Activated naive CD8-positive, alpha-beta T cell treated with anti-CD3 and anti-CD28 coated beads, Interleukin-2, amount 50 U/mL, for 24 hours (primary cell): Measurements from ENCODE around the gene MRTFA.
"Not testable (repeated sequence)": the region's sequence is repeated elsewhere in the genome, so short reads cannot be mapped to it uniquely, and the experiment has no call there.

Experiments used
- ATAC-seq: fragments of 150-1000 bp; cut with Tn5 transposase; one replicate; pipeline ENCODE4 v1.10.0; 2021
- DNase-seq: peaks from one replicate; pipeline ENCODE4 v3.0.0; 2021
- H3K27ac Mint-ChIP-seq: one replicate; pipeline ENCODE4 v1.8.0; 2021; ENCODE audit warnings: mild to moderate bottlenecking, mixed read lengths
- H3K27me3 Mint-ChIP-seq: one replicate; pipeline ENCODE4 v1.8.0; 2021; ENCODE audit warnings: mixed read lengths
- H3K36me3 Mint-ChIP-seq: one replicate; pipeline ENCODE4 v1.8.0; 2021; ENCODE audit warnings: low read depth, mixed read lengths
- H3K4me1 Mint-ChIP-seq: one replicate; pipeline ENCODE4 v1.8.0; 2021; ENCODE audit warnings: mixed read lengths
- H3K4me3 Mint-ChIP-seq: one replicate; pipeline ENCODE4 v1.8.0; 2021; ENCODE audit warnings: mild to moderate bottlenecking, moderate library complexity, mixed read lengths
- H3K9me3 Mint-ChIP-seq: one replicate; pipeline ENCODE4 v1.8.0; 2021; ENCODE audit warnings: mixed read lengths

Gene MRTFA

DNA sequence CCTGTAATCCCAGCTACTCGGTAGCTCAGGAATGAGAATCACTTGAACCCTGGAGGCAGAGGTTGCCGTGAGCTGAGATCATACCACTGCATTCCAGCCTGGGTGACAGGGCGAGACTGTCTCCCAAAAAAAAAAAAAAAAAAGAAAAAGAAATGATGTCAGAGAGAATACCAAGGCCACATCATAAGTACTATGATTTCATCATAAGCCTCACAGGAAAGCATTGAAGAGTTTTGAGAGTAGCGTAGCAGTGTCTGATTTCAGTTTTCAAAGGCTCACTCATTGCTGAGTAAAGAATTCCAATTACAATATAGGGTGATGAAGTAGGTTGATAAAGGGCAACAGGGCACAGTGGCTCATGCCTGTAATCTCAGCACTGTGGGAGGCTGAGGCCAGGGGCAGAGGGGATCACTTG lies 88.8 kb downstream of the MRTFA start:
- H3K9me3 Mint-ChIP-seq: peaks cover 9% of the 10 kb centered on the region
- H3K27ac Mint-ChIP-seq: no peak overlapping the region
- ATAC-seq (peak; percentile 71), DNase-seq (no peak)
- H3K36me3 Mint-ChIP-seq: peaks cover 30% of the 10 kb centered on the region
- peaks cover 12% of the 10 kb centered on the region for H3K4me1 Mint-ChIP-seq
- H3K27me3 Mint-ChIP-seq: no peaks in the 10 kb centered on the region
- no peak overlapping the region for H3K4me3 Mint-ChIP-seq

DNA sequence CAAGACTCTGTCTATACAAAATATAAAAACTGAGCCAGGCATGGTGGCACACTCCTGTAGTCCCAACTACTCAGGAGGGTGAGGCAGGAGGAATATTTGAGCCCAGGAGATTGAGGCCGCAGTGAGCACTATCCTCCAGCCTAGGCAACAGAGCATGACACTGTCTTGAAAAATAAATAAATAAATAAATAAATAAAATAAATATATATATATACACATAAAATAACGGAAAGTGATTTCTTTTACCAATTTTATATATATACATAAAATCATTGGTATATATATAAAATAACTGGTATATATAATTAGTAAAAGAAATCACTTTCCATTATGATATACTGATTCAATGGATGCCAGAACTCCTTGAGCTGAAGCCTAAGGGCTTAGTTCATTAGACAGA lies 91.8 kb downstream of the MRTFA start:
- H3K27me3 Mint-ChIP-seq: no peaks in the 10 kb centered on the region
- no peaks in the 10 kb centered on the region for H3K9me3 Mint-ChIP-seq
- peaks cover 29% of the 10 kb centered on the region for H3K4me1 Mint-ChIP-seq
- no peak for ATAC-seq
- H3K4me3 Mint-ChIP-seq: no peak overlapping the region
- H3K36me3 Mint-ChIP-seq: peaks cover 16% of the 10 kb centered on the region
- no peak overlapping the region for H3K27ac Mint-ChIP-seq
- DNase-seq: no peak

DNA sequence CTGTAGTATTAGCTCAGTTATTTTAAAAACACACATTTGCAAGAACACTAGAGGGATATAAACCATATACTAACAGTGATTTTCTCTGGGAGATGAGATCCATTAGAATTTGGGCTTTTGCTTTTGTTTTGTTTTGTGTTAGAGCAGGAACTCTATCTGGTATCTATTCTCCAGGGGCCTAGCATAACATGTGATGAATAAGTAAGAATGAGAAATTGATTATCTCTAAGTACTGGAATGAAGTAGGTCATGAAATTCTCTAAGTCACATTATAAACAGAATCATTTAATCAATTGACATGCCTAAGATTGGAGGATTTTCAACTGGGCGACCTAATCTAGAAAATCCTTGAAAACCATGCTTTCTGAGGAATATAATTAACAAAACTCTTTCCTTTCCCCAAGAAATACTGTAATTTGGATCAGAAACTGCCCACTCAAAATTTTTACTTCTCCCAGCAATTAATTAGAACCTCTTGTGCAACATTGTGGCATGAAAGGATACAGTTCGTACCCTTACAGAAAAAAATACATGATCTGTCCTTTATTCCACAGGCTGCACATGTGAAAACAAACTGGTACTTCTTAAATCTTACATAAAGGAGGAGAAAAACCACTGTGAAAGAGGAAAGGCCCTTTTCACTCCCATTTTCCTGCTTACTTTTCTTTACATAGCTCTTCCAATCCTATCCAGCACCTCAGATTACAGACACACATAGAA lies 93.5 kb downstream of the MRTFA start:
- Mint-ChIP-seq H3K4me3 (no peak overlapping the region), H3K36me3 (peaks cover 11% of the 10 kb centered on the region), H3K4me1 (peaks cover 32% of the 10 kb centered on the region), H3K27ac (no peak overlapping the region), H3K9me3 (no peaks in the 10 kb centered on the region), H3K27me3 (no peaks in the 10 kb centered on the region)
- DNase-seq: no peak
- ATAC-seq: no peak

DNA sequence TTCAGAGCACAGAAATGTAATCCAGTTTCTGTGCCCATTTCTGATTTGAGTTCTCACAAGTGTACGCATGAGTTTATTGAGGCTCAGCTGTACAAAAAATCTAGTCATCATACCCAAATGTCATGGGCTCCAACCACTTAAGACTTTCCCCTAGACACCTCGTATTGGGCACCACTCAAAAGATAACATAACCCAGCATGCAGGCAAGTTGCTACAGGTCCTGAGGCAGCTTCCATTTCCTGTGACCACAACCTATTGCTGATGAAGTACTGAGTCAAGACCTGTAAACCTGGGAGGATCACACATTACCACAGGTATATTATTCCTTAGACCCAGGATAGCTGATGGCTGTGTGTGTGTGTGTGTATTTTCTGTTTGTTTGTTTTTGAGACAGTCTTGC lies 95.2 kb downstream of the MRTFA start:
- Mint-ChIP-seq H3K4me1 (peaks cover 28% of the 10 kb centered on the region), H3K27ac (no peak overlapping the region), H3K36me3 (peaks cover 5% of the 10 kb centered on the region), H3K9me3 (no peaks in the 10 kb centered on the region), H3K27me3 (no peaks in the 10 kb centered on the region), H3K4me3 (no peak overlapping the region)
- ATAC-seq (peak; percentile 99), DNase-seq (no peak)

DNA sequence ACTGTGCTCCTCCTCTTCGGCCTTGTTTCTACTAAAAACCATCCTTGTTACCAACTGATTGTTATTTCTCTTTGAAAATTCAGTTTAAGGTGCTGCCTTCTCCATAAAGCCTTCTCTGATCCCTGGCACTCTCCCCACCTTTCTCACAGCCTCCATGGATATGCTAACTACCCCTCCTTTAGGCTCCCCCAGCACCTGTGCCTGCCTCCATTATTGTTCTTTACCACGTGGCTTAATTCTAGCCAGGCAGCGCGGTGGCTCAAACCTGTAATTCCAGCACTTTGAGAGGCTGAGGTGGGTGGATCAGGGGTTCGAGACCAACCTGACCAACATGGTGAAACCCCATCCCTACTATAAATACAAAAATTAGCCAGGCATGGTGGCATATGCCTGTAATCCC lies 96.3 kb downstream of the MRTFA start:
- peaks cover 3% of the 10 kb centered on the region for H3K36me3 Mint-ChIP-seq
- ATAC-seq (no peak), DNase-seq (no peak)
- H3K27me3 Mint-ChIP-seq: no peaks in the 10 kb centered on the region
- peaks cover 33% of the 10 kb centered on the region for H3K4me1 Mint-ChIP-seq
- no peaks in the 10 kb centered on the region for H3K9me3 Mint-ChIP-seq
- no peak overlapping the region for H3K4me3 Mint-ChIP-seq
- H3K27ac Mint-ChIP-seq: no peak overlapping the region

DNA sequence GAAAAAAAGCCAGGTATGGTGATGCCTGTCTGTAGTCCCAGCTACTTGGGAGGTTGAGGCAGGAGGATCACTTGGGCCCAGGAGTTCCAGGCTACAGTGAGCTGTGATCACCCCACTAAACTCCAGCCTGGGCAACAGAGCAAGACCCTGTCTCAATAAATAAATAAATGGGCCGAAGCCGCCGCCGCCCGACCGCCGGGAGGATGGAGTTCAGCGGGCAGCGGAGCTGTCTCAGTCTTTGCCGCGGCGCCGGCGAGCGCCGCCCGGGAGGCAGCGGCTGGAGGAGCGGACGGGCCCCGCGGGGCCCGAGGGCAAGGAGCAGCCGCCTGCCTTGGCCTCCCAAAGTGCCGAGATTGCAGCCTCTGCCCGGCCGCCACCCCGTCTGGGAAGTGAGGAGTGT lies 100.4 kb downstream of the MRTFA start:
- not testable (repeated sequence) for DNase-seq, H3K36me3 Mint-ChIP-seq, H3K9me3 Mint-ChIP-seq, ATAC-seq, H3K27me3 Mint-ChIP-seq, H3K27ac Mint-ChIP-seq, H3K4me3 Mint-ChIP-seq
- H3K4me1 Mint-ChIP-seq: peaks cover 57% of the 10 kb centered on the region

DNA sequence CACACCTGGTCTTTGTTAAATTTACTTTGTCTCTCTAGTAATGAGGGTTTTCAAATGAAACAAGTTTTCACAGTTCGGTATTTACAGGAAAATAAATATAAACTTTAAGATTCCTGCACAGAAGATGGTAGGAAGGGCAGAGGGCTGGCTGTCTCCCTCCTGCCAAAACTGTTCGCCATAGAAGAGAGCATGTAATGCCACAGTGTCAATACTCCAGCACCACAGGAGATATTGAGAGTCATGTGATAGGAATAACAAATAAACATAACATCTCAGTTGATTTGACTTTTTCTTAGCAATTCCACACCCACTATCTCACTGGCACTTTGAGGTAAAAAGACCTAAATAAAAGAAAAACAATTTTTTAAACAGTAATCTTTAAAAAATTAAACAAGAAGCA lies 100.9 kb downstream of the MRTFA start:
- no peaks in the 10 kb centered on the region for H3K27me3 Mint-ChIP-seq
- ATAC-seq (no peak), DNase-seq (no peak)
- peak overlapping the region; percentile 90 for H3K27ac Mint-ChIP-seq
- peaks cover 56% of the 10 kb centered on the region for H3K4me1 Mint-ChIP-seq
- no peak overlapping the region for H3K4me3 Mint-ChIP-seq
- H3K9me3 Mint-ChIP-seq: no peaks in the 10 kb centered on the region
- H3K36me3 Mint-ChIP-seq: peaks cover 5% of the 10 kb centered on the region

DNA sequence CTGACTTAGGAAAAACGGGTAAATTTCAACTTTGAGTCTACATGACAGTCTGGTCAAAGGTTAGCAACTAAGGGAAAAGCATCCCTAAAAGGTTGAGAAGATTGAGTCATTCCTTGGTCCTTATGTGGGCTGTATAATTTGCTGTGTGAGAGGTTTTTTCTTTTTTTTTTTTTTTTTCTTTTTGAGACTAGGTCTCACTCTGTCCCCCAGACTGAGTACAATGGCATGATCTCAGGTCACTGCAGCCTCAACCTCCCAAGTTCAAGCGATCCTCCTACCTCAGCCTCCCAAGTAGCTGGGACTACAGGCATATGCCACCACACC lies 101.4 kb downstream of the MRTFA start:
- Mint-ChIP-seq H3K27me3 (no peaks in the 10 kb centered on the region), H3K9me3 (no peaks in the 10 kb centered on the region), H3K4me3 (peak overlapping the region; percentile 81), H3K36me3 (peaks cover 5% of the 10 kb centered on the region), H3K27ac (peak overlapping the region; percentile 90), H3K4me1 (peaks cover 59% of the 10 kb centered on the region)
- no peak for DNase-seq
- ATAC-seq: no peak

DNA sequence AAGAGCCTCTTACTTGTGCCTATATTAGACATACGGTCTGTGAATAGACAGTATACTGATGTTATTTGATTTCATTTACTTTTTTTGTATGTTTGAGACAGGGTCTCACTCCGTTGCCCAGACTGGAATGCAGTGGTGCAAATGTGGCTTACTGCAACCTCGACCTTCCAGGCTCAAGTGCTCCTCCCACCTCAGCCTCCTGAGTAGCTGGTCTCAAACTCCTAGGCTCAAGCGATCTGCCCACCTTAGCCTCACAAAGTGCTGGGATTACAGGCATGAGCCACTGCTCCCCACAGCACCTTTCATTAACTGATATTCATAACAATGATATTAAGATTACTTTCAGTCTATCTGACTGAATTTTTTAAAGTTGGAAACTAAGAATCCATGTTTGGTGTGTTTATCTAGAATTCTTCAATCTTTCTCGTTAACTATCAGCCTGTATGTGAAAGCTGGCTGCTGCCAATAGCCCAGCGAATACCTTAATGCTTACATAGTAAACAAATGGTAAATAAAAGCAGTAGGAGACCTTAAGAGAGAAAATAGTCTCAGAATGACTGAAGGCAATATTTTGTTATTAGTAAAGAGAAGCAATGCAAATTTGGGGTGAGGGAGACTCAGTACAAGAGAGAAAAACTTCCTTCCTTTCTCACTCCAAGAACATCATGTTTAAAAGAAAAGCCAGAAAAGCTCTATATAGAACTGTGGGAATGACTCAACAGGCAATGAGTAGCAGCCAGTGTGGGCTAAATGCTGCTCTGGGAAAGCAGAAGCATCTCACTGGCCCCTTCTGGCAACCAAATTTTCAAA lies 101.9 kb downstream of the MRTFA start:
- H3K4me3 Mint-ChIP-seq: peak overlapping the region; percentile 81
- peak overlapping the region; percentile 90 for H3K27ac Mint-ChIP-seq
- ATAC-seq: peak; percentile 81
- no peaks in the 10 kb centered on the region for H3K27me3 Mint-ChIP-seq
- peaks cover 5% of the 10 kb centered on the region for H3K36me3 Mint-ChIP-seq
- H3K4me1 Mint-ChIP-seq: peaks cover 64% of the 10 kb centered on the region
- H3K9me3 Mint-ChIP-seq: no peaks in the 10 kb centered on the region
- DNase-seq: no peak

DNA sequence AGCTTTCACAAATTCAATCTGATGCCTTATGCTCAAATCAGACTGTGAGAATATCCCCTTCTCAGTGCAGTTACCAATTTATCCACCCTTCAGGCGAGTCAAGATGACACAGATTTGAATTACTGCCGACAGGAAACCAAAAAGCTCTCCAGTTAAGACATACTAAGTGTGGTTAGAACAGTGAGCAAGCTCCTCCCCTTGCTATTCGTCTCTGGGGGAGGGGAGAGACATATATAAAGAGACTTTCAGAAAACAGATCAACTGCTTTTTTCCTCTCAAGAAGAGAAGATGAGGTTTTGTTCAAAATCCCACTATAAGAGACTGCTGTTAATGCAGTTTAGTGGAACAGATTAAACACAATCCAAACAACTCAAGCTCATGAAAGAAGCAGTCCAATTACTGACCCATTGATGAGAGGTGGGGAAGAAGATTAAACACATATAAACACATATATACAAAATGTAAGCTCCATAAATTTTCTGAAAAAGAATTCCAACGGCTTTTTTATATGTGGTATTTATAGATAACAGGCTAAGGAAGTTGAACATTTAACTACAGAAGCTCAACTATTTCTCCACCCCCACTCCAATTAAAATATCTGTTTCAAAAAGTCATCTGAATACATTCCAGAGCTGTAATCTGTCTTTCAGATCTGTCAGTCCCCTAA lies 102.7 kb downstream of the MRTFA start:
- no peaks in the 10 kb centered on the region for H3K27me3 Mint-ChIP-seq
- ATAC-seq (peak; percentile 85), DNase-seq (peak; percentile 38)
- H3K36me3 Mint-ChIP-seq: peaks cover 5% of the 10 kb centered on the region
- peak overlapping the region; percentile 90 for H3K27ac Mint-ChIP-seq
- H3K4me1 Mint-ChIP-seq: peaks cover 67% of the 10 kb centered on the region
- no peaks in the 10 kb centered on the region for H3K9me3 Mint-ChIP-seq
- peak overlapping the region; percentile 81 for H3K4me3 Mint-ChIP-seq

DNA sequence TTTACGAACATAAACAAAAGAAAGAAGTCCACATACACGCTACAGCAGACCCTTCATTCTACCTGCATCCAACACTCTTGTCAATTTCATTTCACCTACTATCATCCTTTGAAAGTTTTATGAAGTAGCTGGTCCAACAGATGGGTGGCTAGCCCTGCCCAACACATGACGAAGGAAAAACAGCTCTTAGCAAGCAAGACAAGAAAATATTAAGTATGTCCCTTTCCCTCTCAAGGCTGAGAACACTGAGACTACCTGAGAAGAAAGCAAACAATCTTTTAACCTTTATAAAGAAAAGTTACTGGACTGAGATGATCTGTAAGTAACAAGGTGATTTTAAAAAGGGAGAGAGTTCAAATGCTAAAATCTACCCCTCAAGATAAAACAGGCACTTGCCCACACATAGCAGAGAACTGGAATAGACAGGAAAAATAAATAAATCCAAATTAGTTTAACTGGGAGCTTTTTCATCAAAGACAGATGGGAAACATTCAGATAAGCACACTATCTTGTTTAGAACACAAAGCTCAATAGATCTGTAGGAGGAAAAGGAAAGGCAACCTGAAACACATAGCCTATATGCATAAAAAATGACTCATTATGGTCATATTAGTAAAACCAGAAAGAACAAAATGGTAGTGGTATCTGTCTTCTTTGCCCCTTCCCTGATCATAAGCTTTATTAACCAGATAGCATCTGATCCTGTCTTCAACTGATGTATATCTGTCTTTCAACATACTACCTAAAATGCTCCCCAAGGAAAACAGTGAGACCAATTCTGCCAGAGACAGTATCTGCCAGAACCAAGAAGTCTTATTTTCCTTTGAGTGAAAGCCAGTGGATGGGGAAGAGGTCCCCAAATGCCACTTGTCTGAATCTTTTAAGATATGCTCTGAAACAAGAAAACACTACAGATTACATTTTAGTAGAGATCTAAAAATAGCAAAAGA lies 104.3 kb downstream of the MRTFA start:
- DNase-seq (no peak), ATAC-seq (peak; percentile 40)
- peak overlapping the region; percentile 90 for H3K27ac Mint-ChIP-seq
- no peaks in the 10 kb centered on the region for H3K27me3 Mint-ChIP-seq
- no peaks in the 10 kb centered on the region for H3K9me3 Mint-ChIP-seq
- peaks cover 76% of the 10 kb centered on the region for H3K4me1 Mint-ChIP-seq
- H3K36me3 Mint-ChIP-seq: peaks cover 7% of the 10 kb centered on the region
- H3K4me3 Mint-ChIP-seq: peak overlapping the region; percentile 81

DNA sequence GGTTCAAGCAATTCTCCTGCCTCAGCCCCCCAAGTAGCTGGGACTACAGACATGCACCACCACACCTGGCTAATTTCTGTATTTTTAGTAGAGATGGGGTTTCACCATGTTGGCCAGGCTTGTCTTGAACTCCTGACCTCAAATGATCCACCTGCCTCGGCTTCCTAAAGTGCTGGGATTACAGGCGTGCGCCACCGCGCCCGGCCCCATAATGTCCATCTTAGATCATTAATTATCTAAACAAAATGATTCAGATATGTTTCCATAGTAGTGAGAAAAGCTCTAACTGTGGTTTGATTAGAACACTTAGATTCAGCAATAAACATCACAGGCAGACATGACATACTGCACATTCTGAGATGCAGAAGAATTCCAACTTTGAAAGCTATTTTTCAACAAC lies 106.1 kb downstream of the MRTFA start:
- not testable (repeated sequence) for H3K9me3 Mint-ChIP-seq, ATAC-seq, H3K27me3 Mint-ChIP-seq, H3K4me3 Mint-ChIP-seq, H3K36me3 Mint-ChIP-seq, DNase-seq
- Mint-ChIP-seq H3K4me1 (peaks cover 81% of the 10 kb centered on the region), H3K27ac (peak overlapping the region; percentile 18)

DNA sequence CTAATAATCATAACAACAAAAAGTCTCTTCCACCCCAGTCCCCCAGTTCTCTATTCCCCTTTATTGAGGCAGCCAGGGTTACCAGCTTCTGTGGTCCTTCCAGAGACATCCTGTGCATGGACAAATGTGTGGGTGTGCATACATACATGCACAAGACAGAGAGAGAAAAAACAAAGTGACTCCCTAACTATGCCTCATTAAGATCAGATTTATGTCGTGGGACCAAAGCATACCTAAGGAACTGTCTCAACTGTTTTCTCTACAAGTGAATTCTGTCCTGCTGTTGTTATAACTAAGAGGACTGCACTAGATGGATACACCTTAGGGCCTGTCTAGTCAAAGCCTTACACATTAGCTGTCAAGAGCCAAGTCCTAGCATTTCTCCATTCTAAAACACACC lies 106.7 kb downstream of the MRTFA start:
- DNase-seq (no peak), ATAC-seq (no peak)
- no peaks in the 10 kb centered on the region for H3K27me3 Mint-ChIP-seq
- no peak overlapping the region for H3K4me3 Mint-ChIP-seq
- no peaks in the 10 kb centered on the region for H3K9me3 Mint-ChIP-seq
- peaks cover 4% of the 10 kb centered on the region for H3K36me3 Mint-ChIP-seq
- H3K27ac Mint-ChIP-seq: no peak overlapping the region
- peaks cover 75% of the 10 kb centered on the region for H3K4me1 Mint-ChIP-seq

DNA sequence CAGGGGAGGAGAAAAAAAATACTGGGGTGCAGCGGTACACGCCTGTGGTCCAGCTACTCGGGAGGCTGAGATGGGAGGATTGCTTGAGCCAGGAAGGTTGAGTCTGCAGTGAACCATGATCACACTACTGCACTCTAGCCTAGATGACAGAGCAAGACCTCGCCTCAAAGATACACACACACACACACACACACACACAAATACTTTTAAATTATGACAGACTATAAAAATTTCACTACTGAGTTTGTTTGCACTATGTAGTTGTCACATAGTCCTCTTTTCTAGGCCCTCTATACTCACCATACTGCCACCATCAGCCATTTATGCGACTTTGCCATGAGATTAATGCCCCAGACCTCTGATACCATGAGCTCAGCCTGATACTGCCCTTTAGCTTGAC lies 109.6 kb downstream of the MRTFA start:
- Mint-ChIP-seq H3K27me3 (no peaks in the 10 kb centered on the region), H3K27ac (no peak overlapping the region), H3K4me1 (peaks cover 53% of the 10 kb centered on the region), H3K4me3 (no peak overlapping the region), H3K9me3 (no peaks in the 10 kb centered on the region), H3K36me3 (peaks cover 9% of the 10 kb centered on the region)
- ATAC-seq: no peak
- no peak for DNase-seq
